ENCODE measurements around the gene SEC14L3.

Gene SEC14L3

GRCh38 chr22:30421695-30422480 is 49.9 kb downstream of the SEC14L3 start:
- DNase-seq: no peak

GRCh38 chr22:30420347-30421125 is 51.3 kb downstream of the SEC14L3 start:
- no peak for DNase-seq

- DNase-seq: no peak
These were observed 55.0 kb downstream of the SEC14L3 start for GRCh38 chr22:30416837-30417236.

- DNase-seq: no peak
These were observed 55.4 kb downstream of the SEC14L3 start for GRCh38 chr22:30416403-30416802.

- DNase-seq: no peak
These were observed 57.2 kb downstream of the SEC14L3 start for GRCh38 chr22:30414525-30415047.

GRCh38 chr22:30413745-30414524 is 57.9 kb downstream of the SEC14L3 start:
- DNase-seq: no peak

- no peak for DNase-seq
These were observed 58.8 kb downstream of the SEC14L3 start for GRCh38 chr22:30413001-30413400.

GRCh38 chr22:30411780-30412179 is 60.0 kb downstream of the SEC14L3 start:
- no peak for DNase-seq
